ENCODE measurements around the gene ASCL4. TPM values are rescaled to one million over a fixed set of nuclear protein-coding genes. Genes with fewer than 3 reads are reported as not detected.

The ASCL4 gene
- total RNA-seq, 1 experiment from 2014 or later, result not detected

DNA sequence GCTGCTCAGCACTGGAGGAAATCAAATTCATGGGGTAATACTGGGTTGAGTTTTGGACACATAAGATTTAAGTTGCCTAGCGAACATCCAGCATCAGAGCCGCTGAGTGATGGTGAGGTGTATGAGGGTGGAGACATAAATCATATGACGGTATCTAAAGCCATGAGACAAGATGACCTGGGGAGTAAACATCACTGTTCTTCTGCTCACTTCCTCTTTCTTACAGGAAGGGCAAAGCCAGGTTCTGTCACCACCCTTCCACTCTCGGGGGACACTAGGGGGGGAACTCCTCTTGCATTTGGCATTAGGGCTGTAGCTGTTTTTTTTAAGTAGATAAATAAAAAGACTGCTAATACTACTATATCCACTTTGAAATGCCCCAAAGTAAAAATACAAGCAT lies 37.6 kb upstream of the ASCL4 start:
- H3K27ac Mint-ChIP-seq, result no peak overlapping the region
- no peaks in the 10 kb centered on the region for H3K9me3 Mint-ChIP-seq
- no peak overlapping the region for H3K4me3 Mint-ChIP-seq
- no peak for DNase-seq (ENCODE audit: low spot score)
- CTCF ChIA-PET, result interaction anchor here (1.5 kb wide), 1 partner anchor 148 kb away, joined by 4 read pairs; no protein-coding TSS in a partner anchor
- TF ChIP-seq, protein P1, sequence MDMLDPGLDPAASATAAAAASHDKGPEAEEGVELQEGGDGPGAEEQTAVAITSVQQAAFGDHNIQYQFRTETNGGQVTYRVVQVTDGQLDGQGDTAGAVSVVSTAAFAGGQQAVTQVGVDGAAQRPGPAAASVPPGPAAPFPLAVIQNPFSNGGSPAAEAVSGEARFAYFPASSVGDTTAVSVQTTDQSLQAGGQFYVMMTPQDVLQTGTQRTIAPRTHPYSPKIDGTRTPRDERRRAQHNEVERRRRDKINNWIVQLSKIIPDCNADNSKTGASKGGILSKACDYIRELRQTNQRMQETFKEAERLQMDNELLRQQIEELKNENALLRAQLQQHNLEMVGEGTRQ (CRISPR knock-in tag; IDR thresholded peaks at IDR 0.05), result no peak
- TF ChIP-seq, protein P2, sequence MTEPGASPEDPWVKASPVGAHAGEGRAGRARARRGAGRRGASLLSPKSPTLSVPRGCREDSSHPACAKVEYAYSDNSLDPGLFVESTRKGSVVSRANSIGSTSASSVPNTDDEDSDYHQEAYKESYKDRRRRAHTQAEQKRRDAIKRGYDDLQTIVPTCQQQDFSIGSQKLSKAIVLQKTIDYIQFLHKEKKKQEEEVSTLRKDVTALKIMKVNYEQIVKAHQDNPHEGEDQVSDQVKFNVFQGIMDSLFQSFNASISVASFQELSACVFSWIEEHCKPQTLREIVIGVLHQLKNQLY (CRISPR knock-in tag; IDR thresholded peaks at IDR 0.05), result no peak
- TF ChIP-seq JAZF1 (CRISPR knock-in tag; IDR thresholded peaks at IDR 0.05), result no peak
- TF ChIP-seq ZNF396 (CRISPR knock-in tag; IDR thresholded peaks at IDR 0.05; ENCODE audit: borderline replicate concordance), result no peak
- TF ChIP-seq GRHL2 (CRISPR knock-in tag; IDR thresholded peaks at IDR 0.05; ENCODE audit: insufficient replicate concordance, severe bottlenecking), result no peak
- TF ChIP-seq CREM (CRISPR knock-in tag; IDR thresholded peaks at IDR 0.05), result no peak
- no peak for TF ChIP-seq PRRX2 (CRISPR knock-in tag; IDR thresholded peaks at IDR 0.05)
- TF ChIP-seq, protein P3, sequence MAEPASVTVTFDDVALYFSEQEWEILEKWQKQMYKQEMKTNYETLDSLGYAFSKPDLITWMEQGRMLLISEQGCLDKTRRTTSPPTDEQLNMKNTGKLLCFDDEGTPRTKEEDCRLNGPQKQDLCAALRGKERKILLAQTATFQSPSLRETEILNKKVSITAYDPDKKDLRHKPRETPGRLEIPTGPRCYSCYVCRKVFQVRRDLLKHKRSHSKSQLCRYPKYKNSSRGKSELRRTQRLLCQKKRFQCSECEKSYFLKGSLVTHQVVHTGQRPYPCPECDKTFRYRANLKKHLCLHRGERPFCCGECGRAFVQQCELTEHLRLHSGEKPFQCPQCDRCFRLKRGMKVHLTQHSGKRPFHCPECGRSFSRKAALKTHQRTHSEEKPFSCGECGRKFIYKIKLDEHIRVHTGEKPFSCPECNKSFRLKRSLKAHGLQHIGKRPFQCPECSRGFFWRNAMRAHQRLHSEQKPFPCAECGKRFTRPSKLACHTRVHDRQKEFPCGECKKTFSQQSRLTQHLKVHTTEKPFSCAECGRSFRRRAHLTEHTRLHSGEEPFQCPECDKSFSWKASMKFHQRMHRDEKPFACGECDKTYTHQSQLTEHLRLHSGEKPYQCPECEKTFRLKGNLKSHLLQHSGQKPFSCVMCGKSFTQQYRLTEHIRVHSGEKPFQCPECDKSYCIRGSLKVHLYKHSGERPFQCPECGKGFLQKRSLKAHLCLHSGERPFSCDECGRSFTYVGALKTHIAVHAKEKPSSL (CRISPR knock-in tag; conservative IDR thresholded peaks at IDR 0.05), result no peak
- no peak for TF ChIP-seq KAT7 (CRISPR knock-in tag; IDR thresholded peaks at IDR 0.05; ENCODE audit: borderline replicate concordance)
- TF ChIP-seq, protein P4, sequence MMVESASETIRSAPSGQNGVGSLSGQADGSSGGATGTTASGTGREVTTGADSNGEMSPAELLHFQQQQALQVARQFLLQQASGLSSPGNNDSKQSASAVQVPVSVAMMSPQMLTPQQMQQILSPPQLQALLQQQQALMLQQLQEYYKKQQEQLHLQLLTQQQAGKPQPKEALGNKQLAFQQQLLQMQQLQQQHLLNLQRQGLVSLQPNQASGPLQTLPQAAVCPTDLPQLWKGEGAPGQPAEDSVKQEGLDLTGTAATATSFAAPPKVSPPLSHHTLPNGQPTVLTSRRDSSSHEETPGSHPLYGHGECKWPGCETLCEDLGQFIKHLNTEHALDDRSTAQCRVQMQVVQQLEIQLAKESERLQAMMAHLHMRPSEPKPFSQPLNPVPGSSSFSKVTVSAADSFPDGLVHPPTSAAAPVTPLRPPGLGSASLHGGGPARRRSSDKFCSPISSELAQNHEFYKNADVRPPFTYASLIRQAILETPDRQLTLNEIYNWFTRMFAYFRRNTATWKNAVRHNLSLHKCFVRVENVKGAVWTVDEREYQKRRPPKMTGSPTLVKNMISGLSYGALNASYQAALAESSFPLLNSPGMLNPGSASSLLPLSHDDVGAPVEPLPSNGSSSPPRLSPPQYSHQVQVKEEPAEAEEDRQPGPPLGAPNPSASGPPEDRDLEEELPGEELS (CRISPR knock-in tag; IDR thresholded peaks at IDR 0.05), result no peak
- no peak for TF ChIP-seq IRF2 (CRISPR knock-in tag; IDR thresholded peaks at IDR 0.05; ENCODE audit: borderline replicate concordance, low read depth)
- TF ChIP-seq, protein P5, sequence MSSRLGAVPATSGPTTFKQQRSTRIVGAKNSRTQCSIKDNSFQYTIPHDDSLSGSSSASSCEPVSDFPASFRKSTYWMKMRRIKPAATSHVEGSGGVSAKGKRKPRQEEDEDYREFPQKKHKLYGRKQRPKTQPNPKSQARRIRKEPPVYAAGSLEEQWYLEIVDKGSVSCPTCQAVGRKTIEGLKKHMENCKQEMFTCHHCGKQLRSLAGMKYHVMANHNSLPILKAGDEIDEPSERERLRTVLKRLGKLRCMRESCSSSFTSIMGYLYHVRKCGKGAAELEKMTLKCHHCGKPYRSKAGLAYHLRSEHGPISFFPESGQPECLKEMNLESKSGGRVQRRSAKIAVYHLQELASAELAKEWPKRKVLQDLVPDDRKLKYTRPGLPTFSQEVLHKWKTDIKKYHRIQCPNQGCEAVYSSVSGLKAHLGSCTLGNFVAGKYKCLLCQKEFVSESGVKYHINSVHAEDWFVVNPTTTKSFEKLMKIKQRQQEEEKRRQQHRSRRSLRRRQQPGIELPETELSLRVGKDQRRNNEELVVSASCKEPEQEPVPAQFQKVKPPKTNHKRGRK (CRISPR knock-in tag; IDR thresholded peaks at IDR 0.05; ENCODE audit: borderline replicate concordance), result no peak
- TF ChIP-seq, protein P6, sequence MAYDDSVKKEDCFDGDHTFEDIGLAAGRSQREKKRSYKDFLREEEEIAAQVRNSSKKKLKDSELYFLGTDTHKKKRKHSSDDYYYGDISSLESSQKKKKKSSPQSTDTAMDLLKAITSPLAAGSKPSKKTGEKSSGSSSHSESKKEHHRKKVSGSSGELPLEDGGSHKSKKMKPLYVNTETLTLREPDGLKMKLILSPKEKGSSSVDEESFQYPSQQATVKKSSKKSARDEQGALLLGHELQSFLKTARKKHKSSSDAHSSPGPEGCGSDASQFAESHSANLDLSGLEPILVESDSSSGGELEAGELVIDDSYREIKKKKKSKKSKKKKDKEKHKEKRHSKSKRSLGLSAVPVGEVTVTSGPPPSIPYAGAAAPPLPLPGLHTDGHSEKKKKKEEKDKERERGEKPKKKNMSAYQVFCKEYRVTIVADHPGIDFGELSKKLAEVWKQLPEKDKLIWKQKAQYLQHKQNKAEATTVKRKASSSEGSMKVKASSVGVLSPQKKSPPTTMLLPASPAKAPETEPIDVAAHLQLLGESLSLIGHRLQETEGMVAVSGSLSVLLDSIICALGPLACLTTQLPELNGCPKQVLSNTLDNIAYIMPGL (CRISPR knock-in tag; IDR thresholded peaks at IDR 0.05), result no peak
- TF ChIP-seq MXD4 (CRISPR knock-in tag; IDR thresholded peaks at IDR 0.05; ENCODE audit: borderline replicate concordance), result no peak
- H3K27me3 Mint-ChIP-seq (ENCODE audit: low read depth), result no peaks in the 10 kb centered on the region
- H3K4me1 Mint-ChIP-seq, result no peaks in the 10 kb centered on the region
- POLR2A ChIA-PET, result no interaction called here
- no peak for ATAC-seq
- H3K36me3 Mint-ChIP-seq, result peaks cover 70% of the 10 kb centered on the region

DNA sequence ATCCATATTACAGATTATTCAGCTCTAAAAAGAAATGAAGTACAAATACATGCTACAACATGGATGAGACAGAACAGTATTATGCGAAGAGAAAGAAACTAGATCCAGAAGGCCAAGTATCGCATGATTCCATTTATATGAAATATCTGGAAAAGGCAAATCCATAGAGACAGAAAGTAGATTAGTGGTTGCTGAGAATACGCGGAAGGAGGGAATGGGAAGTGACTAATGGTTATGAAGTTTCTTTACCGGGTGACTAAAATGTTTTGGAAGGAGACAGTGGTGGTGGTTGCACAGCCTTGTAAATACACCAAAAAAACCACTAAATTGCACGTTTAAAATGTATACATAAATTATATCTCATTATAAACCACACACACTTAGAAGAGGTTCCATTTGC lies 26.0 kb upstream of the ASCL4 start:
- POLR2A ChIA-PET, result no interaction called here

More for the DNA sequence above, 26.0 kb upstream of the ASCL4 start:
- no peaks in the 10 kb centered on the region for H3K27me3 Mint-ChIP-seq (ENCODE audit: low read depth)
- TF ChIP-seq NFE2L1 (CRISPR knock-in tag; IDR thresholded peaks at IDR 0.05) (no peak), PRRX2 (CRISPR knock-in tag; IDR thresholded peaks at IDR 0.05) (no peak), HMGA2 (CRISPR knock-in tag; IDR thresholded peaks at IDR 0.05) (no peak)
- H3K4me1 Mint-ChIP-seq, result no peaks in the 10 kb centered on the region
- peaks cover 42% of the 10 kb centered on the region for H3K36me3 Mint-ChIP-seq
- CTCF ChIA-PET, result interaction anchor here (1.2 kb wide), 1 partner anchor 137 kb away, joined by 4 read pairs; no protein-coding TSS in a partner anchor
- no peaks in the 10 kb centered on the region for H3K9me3 Mint-ChIP-seq
- ATAC-seq (no peak), DNase-seq (ENCODE audit: low spot score) (no peak)
- H3K27ac Mint-ChIP-seq, result no peak overlapping the region
- H3K4me3 Mint-ChIP-seq, result no peak overlapping the region
